Measurements from ENCODE around the gene CPED1.
"Not testable (repeated sequence)": the region's sequence is repeated elsewhere in the genome, so short reads cannot be mapped to it uniquely, and the experiment has no call there.

Gene CPED1

DNA sequence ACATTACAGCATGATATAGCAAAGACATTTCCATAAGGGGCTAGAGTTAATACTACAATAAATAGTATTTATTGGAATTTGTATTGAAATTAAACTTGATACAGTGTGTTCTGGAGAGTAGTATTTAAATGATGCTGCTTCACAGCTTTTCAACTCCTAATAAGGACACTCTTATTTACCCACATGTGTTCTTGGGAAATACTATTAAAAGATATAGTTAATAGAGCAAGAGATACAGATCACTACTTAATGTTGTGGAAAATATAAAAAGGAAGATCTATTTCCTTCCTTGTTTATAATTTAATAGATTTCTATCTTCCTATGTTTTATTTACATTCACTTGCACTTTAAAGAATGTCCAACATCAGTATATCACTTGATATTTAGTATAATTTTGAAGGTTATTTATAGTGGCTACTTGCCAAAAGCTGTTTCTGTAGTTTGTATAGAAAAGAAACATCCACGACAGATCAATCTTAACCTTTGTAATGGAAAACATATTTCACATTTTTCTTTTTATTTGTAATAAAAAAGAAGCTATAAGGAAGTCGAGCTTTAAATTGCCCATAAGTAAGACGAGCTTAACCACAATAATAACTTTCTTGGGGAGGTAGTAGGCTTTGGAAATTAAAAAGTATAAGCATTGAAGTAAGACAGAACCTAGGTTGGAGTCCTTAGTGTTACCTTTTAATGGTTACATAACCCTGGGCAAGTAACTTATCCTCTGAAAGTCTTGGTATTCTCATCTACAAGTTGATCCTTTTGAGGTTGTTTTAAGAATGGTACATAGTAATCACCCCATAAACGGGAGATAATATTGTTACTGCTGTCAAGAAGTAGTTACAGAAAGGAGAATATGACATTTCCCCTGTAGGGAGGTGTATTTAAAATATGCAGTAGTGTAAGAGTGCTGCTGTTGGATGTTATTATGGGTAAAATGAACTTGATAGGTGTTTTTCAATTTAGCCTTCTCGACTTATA, 32.8 kb downstream of the CPED1 start:
- no peak for DNase-seq

- DNase-seq = no peak
Measured at GRCh38 chr7:121023194-121023593, 34.7 kb downstream of the CPED1 start.

- no peak for DNase-seq
Measured at GRCh38 chr7:121023683-121024511, 35.4 kb downstream of the CPED1 start.

DNA sequence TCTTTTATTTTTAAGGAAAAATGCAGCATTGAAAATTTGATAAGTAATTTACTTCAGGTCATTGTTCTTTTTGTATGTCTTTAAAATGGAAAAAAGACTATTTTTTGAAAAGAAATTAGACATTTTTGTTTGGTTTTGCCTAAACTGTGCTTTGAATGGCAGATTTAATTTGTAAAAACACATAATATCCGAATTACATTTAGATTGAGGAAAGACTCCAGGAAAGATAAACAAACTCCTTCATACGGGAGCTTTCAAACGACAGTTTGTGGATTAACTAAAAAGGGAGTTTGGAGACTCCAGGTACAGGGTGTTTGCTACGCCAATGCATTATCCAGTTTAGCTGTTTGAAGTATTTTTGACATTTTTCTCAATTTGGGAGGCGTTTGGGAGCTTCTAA, 36.1 kb downstream of the CPED1 start:
- no peak for DNase-seq

DNA sequence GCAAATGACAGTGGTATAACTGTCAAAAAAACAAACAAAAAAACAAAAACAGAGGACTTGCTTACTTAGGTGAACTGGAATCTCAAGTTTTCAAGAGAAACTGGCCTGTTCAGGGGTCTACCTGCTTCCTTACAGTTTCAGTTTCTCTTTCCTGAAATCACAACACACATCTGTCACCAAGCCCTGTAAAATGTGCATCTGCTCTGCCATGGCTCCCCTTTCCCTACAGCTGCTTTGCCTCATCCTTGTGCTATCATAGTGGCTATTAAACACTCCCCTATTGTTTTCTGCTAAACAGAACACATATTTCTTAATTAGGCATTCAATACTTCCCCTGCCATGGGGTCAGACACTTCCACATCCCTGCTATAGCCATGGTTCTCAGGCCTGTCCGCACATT, 37.6 kb downstream of the CPED1 start:
- no peak for DNase-seq

DNA sequence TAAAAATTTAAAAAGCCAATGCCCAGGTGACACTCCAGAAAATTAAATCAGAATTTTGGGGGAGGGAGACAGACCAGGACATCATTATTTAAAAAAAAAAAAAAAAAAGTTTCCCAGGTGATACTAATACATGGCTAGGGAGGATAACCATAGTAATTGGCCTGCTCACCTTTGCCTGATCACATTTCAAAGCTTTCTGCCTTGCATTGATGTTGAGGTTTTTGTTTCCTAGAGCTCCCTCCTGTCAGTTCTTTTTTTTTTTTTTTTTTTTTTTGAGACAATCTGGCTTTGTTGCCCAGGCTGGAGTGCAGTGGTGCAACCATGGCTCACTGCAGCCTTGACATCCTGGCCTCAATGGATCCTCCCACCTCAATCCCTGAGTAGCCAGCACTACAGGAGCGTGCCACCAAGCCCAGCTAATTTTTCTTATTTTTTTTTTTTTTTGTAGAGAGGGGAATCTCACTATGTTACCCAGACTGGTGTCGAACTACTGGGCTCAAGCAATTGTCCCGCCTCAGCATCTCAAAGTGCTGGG, 38.1 kb downstream of the CPED1 start:
- no peak for DNase-seq

DNA sequence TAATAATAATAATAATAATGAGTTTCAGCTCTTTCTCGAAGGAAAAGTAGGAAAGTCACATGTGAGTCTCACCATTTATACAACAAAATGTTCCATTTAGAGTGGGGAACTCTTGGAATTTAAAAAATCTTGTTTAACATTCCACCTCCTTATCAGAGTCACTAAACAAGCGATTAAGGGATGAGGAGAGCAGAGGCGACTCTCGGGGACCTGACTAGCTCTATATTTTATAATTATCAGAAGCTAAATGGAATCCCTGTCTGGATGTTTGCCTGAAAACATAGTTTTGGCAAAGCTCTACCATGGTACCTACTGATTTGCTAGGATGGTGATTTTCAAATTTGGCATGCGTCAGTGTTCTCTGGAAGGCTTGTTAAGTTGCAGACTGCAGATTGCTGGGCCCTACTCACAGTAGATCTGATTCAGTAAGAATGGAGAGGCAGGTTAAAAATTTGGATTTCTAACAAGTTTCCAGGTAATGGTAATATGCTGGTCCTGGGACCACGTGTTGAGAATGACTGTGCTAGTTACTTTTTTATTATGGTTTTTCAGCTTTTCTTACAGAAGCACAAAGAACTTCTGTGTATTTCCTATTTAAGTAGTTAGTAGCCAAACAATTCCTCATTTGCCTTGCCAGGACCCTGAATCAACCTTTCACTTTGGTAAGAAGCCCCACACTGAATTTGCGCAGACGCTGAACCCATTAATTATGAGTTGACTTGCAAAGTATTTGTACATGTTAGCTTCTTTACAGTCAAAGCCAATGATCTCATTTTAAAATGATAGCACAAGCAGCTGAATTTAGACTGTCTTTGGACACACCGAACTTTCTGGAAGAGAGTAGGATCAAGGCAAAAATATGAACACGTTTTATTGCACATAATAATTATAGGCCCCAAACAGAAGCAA, 39.5 kb downstream of the CPED1 start:
- no peak for DNase-seq

DNA sequence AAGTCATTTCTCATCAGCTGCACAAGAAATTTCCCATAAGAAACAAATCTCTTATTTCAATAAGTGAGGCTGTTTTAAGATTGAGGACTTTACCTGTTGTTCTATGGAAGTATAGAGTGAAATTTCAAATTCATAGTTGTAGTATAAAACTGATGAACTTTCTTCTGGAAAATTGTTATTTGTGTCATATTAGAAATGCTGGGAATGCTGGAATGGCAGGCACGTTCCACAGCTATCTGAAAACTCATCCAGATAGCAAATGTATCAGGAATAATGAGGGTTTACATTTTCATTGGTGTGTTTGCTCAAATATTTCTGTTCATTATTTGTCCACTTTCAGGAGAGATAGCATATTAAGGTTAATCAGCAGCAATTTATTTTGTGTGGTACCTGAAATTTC, 40.8 kb downstream of the CPED1 start:
- no peak for DNase-seq

GRCh38 chr7:121030308-121030707, 41.8 kb downstream of the CPED1 start:
- DNase-seq = no peak

GRCh38 chr7:121032645-121033460, 44.3 kb downstream of the CPED1 start:
- no peak for DNase-seq

- no peak for DNase-seq
Measured at GRCh38 chr7:121034929-121035328, 46.4 kb downstream of the CPED1 start.

GRCh38 chr7:121036776-121037175, 48.3 kb downstream of the CPED1 start:
- DNase-seq = not testable (repeated sequence)

DNA sequence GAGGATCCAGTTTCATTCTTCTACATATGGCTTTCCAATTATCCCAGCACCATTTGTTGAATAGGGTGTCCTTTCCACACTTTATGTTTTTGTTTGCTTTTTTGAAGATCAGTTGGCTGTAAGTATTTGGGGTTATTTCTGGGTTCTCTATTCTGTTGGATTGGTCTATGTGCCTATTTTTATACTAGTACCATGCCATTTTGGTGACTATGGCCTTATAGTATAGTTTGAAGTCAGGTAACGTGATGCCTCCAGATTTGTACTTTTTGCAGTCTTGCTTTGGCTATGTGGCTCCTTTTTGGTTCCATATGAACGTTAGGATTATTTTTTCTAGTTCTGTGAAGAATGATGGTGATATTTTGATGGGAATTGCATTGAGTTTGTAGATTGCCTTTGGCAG, 48.8 kb downstream of the CPED1 start:
- not testable (repeated sequence) for DNase-seq

- DNase-seq = no peak
Measured at GRCh38 chr7:121037957-121038716, 49.6 kb downstream of the CPED1 start.

GRCh38 chr7:121038717-121039509, 50.4 kb downstream of the CPED1 start:
- no peak for DNase-seq

DNA sequence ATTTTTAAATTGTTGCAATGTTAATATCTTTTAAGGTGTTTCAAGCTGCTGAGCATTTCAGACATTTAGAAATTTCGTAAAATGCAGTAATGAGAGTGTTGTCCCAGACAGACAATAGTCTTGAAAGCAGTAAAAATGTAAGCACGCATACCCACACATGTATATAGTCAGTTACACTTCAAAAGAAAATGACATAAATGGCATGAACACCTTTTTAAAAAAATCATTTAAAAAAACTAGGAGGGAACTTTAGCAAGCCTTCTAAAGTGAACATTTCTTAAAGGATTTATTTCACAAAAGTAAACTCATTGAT, 51.0 kb downstream of the CPED1 start:
- DNase-seq = no peak

DNA sequence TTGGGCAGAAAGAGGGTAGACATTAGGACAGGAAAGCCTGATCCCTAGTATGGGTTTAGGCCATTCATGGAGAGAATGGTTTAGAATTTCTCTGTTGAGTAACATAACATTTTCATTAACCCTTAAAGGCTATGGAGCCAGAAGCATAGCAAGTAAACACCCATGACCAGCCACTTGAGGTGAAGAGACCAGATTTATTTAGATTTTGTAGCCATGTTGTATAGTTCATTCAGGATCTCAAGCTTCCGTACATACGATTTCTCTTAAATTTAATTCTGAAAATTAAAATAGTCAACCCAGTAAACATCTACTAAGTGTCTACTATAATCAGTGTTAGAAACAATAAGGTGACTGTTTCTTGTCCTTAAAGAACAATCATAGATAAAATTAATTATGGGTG, 51.5 kb downstream of the CPED1 start:
- DNase-seq = no peak

GRCh38 chr7:121041516-121042148, 53.1 kb downstream of the CPED1 start:
- no peak for DNase-seq

GRCh38 chr7:121042195-121042594, 53.7 kb downstream of the CPED1 start:
- no peak for DNase-seq

- DNase-seq = no peak
Measured at GRCh38 chr7:121042899-121043298, 54.4 kb downstream of the CPED1 start.
